Measurements from ENCODE around the gene POLDIP2.

Gene POLDIP2

GRCh38 chr17:28317099-28317965 is 40.0 kb downstream of the POLDIP2 start:
- no peak for DNase-seq (ENCODE audit: low read depth)

- no peak for DNase-seq (ENCODE audit: low read depth)
These were observed 41.3 kb downstream of the POLDIP2 start for GRCh38 chr17:28315846-28316705.

GRCh38 chr17:28313841-28314240 is 43.5 kb downstream of the POLDIP2 start:
- DNase-seq (ENCODE audit: low read depth): no peak

GRCh38 chr17:28306954-28307401 is 50.3 kb downstream of the POLDIP2 start:
- no peak for DNase-seq (ENCODE audit: low read depth)

- no peak for DNase-seq (ENCODE audit: low read depth)
These were observed 58.9 kb downstream of the POLDIP2 start for GRCh38 chr17:28298449-28298848.
